Body of pancreas (tissue), 4 donors: ENCODE results near the gene FGF1.

ENCODE experiments used
- POLR2A ChIP-seq, 3 donors: fragments of 450-650 bp; IDR thresholded peaks; one replicate each; pipeline ENCODE4 v1.6.1; 2016; ENCODE audit warnings: antibody characterized with exemption in 3 of 3, mild to moderate bottlenecking in 2 of 3
- TF ChIP-seq, protein P1 (sequence below), 7 experiments: fragments of 450-650 bp in 4 of 7; fragments of 200-600 bp in 3 of 7; sonication (generic) in 3 of 7; IDR thresholded peaks; one replicate each; pipeline ENCODE4 v1.5.1; 2016 to 2019; ENCODE audit warnings: antibody characterized with exemption in 7 of 7

- TF ChIP-seq, protein P1, sequence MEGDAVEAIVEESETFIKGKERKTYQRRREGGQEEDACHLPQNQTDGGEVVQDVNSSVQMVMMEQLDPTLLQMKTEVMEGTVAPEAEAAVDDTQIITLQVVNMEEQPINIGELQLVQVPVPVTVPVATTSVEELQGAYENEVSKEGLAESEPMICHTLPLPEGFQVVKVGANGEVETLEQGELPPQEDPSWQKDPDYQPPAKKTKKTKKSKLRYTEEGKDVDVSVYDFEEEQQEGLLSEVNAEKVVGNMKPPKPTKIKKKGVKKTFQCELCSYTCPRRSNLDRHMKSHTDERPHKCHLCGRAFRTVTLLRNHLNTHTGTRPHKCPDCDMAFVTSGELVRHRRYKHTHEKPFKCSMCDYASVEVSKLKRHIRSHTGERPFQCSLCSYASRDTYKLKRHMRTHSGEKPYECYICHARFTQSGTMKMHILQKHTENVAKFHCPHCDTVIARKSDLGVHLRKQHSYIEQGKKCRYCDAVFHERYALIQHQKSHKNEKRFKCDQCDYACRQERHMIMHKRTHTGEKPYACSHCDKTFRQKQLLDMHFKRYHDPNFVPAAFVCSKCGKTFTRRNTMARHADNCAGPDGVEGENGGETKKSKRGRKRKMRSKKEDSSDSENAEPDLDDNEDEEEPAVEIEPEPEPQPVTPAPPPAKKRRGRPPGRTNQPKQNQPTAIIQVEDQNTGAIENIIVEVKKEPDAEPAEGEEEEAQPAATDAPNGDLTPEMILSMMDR (IDR thresholded peaks at IDR 0.05), result no peak
- TF ChIP-seq POLR2A (IDR thresholded peaks at IDR 0.05), result no peak
Observed at GRCh38 chr5:142668336-142668735, 17.6 kb downstream of the FGF1 start.
